Stimulated activated CD8-positive, alpha-beta memory T cell treated with anti-CD3 and anti-CD28 coated beads, Interleukin-7, amount 100 ng/mL, for 48 hours (primary cell): ENCODE data around the gene AAR2.

Experiments
- DNase-seq, 2 donors: peaks; one replicate each; pipeline ENCODE4 v3.0.0-alpha.2; 2020; ENCODE audit warnings: low read depth in 1 of 2; ENCODE audit errors: extremely low read depth in 1 of 2

The AAR2 gene

GRCh38 chr20:36259177-36260061 lies 23.1 kb downstream of the AAR2 start:
- DNase-seq = no peak

GRCh38 chr20:36260316-36260715 lies 24.0 kb downstream of the AAR2 start:
- no peak for DNase-seq

GRCh38 chr20:36261389-36262105 lies 25.3 kb downstream of the AAR2 start:
- no peak for DNase-seq

GRCh38 chr20:36262440-36262839 lies 26.2 kb downstream of the AAR2 start:
- no peak for DNase-seq

- no peak for DNase-seq
These were observed 28.4 kb downstream of the AAR2 start for GRCh38 chr20:36264426-36265246.

- no peak for DNase-seq
These were observed 29.9 kb downstream of the AAR2 start for GRCh38 chr20:36266189-36266588.

- DNase-seq = no peak
These were observed 31.5 kb downstream of the AAR2 start for GRCh38 chr20:36267605-36268381.

GRCh38 chr20:36268440-36269342 lies 32.4 kb downstream of the AAR2 start:
- DNase-seq = no peak

GRCh38 chr20:36269507-36269906 lies 33.2 kb downstream of the AAR2 start:
- DNase-seq = no peak

- DNase-seq = no peak
These were observed 34.7 kb downstream of the AAR2 start for GRCh38 chr20:36270744-36271638.

- no peak for DNase-seq
These were observed 35.6 kb downstream of the AAR2 start for GRCh38 chr20:36271639-36272546.

- DNase-seq = no peak
These were observed 36.4 kb downstream of the AAR2 start for GRCh38 chr20:36272547-36273220.

- no peak for DNase-seq
These were observed 37.3 kb downstream of the AAR2 start for GRCh38 chr20:36273414-36274180.

GRCh38 chr20:36274181-36274841 lies 38.0 kb downstream of the AAR2 start:
- no peak for DNase-seq

- no peak for DNase-seq
These were observed 38.7 kb downstream of the AAR2 start for GRCh38 chr20:36275011-36275410.
